PC-9 (cell line): ENCODE results near the gene ROR2.

ENCODE experiments used
- EZH2 ChIP-seq: fragments of 200-600 bp; sonication (generic); IDR thresholded peaks from 2 replicates; pipeline ENCODE4 v1.8.0; 2017; ENCODE audit warnings: antibody characterized with exemption, low read depth
- TF ChIP-seq, protein P1 (sequence below): fragments of 200-600 bp; sonication (generic); conservative IDR thresholded peaks from 2 replicates; pipeline ENCODE4 v1.6.1; 2017; ENCODE audit warnings: mixed run types, antibody characterized with exemption, mild to moderate bottlenecking, moderate library complexity

GRCh38 chr9:91868732-91869391 is 81.2 kb downstream of the ROR2 start:
- TF ChIP-seq, protein P1, sequence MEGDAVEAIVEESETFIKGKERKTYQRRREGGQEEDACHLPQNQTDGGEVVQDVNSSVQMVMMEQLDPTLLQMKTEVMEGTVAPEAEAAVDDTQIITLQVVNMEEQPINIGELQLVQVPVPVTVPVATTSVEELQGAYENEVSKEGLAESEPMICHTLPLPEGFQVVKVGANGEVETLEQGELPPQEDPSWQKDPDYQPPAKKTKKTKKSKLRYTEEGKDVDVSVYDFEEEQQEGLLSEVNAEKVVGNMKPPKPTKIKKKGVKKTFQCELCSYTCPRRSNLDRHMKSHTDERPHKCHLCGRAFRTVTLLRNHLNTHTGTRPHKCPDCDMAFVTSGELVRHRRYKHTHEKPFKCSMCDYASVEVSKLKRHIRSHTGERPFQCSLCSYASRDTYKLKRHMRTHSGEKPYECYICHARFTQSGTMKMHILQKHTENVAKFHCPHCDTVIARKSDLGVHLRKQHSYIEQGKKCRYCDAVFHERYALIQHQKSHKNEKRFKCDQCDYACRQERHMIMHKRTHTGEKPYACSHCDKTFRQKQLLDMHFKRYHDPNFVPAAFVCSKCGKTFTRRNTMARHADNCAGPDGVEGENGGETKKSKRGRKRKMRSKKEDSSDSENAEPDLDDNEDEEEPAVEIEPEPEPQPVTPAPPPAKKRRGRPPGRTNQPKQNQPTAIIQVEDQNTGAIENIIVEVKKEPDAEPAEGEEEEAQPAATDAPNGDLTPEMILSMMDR: no peak
- TF ChIP-seq EZH2: no peak
